ENCODE data around the gene EML6.

The EML6 gene

DNA sequence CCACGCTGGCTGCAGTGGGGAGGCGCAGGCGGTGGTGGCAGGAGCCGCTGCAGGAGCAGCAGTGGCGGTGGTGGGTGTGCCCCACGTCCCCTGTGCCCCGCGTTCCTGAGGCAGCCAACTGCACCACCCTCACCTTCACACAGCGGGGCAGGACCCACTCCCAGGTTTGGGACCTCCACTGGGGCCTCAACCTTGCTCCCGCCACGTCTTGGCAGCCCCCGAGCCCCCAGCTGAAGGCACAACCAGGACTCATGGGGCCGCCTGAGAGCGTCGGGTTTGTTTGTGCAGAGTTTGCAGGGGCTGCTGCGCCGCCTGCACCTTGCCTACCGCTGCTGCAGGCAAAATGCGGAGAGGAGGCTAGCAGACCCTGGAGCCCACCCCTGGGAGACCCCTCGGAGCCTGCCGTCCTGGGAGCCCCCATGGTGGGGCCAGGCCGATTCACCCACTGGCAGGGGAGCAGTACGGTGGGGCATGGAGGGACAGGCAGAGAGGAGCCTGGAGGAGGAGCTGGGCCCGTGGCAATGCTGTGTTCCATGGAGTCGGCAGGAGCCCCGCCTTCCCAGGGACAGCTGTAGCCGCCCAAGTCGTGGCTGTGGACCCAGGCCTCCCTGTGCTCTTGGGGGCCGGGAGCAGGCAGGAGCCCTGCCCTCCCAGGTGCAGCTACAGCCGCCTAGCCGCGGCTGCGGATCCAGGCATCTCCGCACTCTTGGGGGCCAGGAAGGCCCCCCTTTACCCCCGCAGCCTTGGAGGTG is 14.7 kb upstream of the EML6 start:
- no peak for DNase-seq (ENCODE audit: low spot score)

DNA sequence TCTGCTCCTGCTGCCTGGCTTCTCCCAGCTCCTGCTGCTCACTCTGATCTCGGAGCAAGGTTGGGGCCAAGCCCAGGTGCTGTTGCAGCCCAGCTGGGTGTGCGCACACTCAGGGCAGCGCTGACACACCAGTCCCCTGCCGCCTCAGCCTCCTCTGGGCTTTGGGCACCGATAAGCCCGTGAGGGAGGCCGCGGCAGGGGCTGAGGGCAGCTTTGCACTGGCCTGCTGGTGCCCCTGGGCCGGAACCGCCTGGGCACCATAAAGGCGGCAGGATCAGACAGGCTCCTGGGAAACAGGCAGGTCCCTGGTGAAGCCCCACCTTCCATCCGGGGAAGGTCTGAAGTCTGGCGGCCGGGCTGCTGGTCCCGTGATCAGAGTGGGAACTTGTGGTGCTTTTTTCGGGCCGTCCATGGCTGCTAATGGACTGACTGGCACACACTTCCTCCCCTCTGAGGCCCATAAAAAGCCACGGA is 14.1 kb upstream of the EML6 start:
- DNase-seq (ENCODE audit: low spot score), result no peak

DNA sequence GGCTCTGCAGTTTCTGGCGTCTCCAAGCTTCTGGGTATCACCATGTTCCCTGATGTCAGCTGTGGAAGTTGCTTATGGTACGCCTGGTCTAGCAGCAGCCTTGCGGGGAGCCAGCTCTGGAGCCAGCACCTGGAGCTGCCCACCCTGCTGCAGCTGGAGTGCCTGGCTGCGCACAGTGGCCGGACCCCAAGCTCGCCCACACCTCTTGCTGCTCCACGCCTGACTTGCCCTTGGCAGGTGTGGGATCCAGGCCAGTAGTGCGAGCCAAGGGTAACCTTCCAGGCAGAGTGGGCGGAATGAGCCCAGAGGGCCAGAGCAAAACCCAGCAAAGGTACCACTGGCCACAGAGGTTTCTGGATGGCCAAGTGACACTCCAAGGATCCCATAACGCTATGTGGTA is 13.2 kb upstream of the EML6 start:
- no peak for DNase-seq (ENCODE audit: low spot score)

DNA sequence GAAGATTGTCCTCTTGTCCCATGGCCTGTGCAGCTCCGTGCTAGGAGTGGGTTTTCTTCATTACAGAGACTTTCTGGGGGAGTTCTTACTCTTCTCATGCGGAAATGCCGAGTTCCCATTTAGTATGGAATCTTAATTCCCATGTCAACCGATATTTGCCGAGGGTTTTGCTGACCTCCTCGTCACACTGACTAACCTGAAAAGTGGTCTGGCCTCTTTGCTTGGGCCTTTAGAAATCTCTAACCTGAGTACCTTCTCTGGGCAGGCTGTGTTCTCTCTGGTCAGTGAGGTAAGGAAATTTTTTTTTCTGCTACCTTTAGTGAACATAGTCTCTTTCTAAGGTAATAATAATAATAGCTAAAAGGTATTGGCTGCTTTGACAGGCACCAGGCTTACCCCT is 10.9 kb upstream of the EML6 start:
- no peak for DNase-seq (ENCODE audit: low spot score)

DNA sequence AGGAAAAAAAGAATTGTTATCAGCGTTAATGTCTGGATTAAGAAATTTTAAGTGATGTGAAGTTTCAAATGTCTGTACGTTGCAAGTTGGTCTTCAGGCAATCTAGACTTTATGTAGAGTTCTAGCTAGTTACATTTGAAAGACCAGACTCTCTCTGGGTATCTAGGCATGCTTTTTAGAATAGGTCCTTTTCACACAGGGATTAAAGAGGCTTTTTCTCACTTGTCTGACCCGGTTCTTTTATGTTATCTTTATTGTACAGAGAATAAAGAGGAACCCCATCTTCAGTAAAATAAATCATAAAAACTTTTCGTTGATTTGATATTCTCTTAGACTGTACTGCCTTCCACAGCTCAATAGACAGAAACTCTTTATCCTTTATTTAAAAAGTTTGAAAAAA is 8.5 kb upstream of the EML6 start:
- no peak for DNase-seq (ENCODE audit: low spot score)

DNA sequence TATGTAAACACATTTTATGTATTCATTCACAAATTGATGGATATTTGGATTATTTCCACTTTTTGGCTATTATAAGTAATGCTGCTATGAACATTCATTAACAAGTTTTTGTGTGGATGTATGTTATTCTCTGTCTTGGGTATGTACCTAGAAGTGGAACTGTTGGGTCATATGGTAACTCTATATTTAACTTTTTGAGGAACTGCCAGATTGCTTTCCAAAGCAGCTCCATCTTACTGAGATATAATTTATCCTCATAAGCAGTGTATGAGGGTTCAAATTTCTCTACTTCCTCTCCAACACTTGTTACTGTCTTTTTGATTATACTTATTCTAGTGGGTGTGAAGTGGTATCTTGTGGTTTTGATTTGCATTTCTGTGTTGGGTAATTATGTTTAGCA is 7.1 kb upstream of the EML6 start:
- DNase-seq (ENCODE audit: low spot score), result no peak

DNA sequence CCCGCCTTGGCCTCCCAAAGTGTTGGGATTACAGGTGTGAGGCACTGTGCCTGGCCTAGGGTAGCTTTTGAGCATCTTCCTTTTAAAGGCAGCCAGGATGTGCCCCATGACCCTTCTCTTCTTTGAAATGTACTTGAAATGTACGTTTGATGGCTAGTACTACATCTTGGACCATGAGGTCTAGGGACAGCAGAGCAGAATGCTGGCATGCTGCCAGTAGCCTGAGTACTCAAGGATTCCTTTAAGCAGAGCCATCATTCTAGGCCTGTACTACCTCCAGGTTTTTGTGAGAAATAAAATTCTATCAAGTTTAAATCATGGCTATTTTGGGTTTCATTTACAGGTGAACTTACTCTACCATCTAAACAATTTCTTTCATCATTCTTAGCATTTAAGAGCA is 2.9 kb upstream of the EML6 start:
- no peak for DNase-seq (ENCODE audit: low spot score)

DNA sequence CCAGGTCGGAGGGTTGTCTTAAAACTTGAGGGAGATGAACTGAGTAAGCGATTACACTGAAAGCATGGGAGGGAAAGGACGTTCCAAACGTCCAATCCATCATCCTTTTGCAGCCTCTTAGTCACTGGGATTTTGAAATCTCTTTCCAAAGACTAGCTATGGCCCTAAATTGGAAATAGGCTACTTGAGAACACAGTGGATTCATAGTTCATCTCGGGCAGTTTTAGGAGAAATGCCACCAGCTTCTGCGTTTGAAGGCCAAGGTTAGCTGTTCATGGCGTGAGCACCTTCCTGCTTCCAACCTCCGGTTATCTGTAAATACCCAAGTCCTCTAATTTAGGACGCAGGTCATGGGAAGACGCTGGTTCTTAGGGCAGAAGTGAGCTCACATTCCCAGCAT is 821 bp upstream of the EML6 start:
- no peak for DNase-seq (ENCODE audit: low spot score)

DNA sequence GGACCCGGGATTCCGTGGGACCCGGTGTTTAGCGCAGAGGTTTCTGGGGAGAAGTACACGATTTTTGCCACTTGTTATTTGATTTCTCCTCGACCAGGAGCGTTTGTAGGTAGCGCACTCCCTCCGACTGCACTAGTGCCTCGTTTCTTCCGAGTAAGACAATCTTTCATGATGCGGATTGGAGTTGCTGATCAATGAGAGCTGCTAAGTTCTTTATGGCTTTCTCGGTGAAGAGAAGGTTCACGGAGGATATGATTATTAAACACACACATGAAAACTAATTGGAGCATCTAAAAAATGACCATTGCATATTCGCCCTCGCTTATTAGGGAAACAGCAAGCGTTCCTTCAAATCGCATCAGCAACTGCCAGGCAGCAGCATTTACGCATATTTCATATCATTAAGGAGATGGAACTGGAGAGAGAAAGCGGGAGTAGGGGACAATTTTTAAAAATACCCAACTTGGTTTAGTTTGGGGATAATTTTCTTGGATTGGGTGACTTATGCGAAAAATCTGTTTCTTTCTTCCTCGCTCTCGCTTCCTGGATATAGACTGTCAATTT is 616 bp downstream of the EML6 start:
- DNase-seq (ENCODE audit: low spot score), result peak; percentile 29

DNA sequence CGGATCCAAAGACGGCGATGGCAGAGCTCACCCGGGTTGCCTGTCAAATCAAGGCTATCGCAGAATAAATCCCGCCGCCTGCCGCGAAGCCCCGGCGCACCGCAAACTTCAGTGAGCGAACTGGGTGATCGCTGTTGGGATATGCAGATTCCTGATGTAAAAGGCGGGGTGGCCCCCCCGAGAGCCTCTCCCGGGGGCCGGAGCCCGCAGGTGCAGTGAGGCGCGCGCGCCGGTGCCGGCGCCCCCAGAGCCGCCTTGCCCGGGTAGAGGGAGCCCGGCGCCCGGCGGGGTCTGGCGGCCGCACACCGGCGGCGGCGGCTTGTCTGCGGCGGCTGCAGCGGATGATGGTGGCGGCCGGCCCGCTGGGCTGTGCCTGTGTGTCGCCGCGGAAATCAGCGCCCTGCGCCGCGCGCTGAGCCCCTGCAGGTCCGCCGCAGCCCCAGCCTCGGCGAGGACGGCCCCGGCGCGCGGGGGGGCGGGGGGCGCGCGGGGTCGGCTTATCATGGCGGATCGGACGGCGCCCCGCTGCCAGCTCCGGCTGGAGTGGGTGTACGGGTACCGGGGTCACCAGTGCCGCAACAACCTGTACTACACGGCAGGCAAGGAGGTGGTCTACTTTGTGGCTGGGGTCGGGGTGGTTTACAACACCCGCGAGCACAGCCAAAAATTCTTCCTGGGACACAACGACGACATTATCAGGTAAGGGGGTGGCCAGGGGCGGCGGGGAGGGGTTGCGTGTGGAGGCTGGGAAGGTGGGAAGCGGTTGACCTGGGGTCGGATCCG is 1.3 kb downstream of the EML6 start:
- DNase-seq (ENCODE audit: low spot score), result peak; percentile 33

DNA sequence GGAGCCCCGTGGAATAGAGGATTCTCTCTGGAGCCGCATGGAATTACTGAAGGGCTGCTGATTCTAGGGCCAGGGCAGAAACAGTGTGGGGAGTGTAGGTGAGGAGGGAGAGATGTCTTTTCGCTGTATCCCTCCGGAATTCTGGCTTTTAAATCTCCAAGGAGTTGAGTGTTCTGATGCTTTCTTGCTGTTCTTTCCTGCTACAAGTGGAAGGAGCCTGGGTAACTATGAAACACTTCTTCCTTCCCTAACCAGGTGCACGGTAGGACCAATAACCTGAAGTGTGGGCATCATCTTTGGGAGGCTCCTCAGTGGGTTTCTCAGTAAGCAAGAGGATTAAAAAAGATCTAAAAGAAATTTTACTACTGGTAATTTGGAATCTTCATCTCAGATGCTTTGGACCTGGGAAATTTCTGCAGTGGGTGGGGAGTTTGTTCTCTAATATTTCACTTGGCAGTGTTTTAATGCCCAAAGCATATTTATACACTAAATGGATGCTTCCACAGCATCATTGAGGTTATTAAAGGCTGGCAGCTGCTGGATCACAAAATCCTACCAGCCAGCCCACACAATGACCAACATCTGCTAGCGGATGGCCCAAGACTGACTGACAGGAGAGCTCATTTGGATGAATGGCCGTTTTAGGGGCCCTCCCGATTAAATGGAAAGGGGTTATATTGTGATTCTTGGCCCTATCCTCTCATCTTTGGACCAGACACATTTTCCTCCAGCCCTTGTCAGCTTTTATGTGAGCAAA is 2.1 kb downstream of the EML6 start:
- no peak for DNase-seq (ENCODE audit: low spot score)

DNA sequence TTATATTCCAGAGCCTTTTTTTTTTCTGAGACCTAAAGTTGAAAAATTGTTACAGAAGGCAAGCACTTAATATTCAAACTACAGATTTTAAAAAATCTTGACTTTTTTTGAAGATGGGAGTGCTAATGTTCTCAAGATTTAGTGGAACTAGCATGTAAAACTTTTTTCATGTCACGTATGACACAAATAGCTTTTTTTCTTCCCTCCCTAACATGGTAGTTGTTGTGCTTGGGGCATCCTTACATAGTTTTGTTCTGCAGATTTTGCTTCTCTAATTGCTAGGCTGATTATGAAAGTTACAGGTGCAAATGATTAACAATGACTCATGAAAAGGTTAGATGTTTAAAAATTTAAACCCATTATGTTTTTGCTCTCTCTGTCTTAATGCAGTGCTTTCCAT is 3.0 kb downstream of the EML6 start:
- DNase-seq (ENCODE audit: low spot score), result no peak

DNA sequence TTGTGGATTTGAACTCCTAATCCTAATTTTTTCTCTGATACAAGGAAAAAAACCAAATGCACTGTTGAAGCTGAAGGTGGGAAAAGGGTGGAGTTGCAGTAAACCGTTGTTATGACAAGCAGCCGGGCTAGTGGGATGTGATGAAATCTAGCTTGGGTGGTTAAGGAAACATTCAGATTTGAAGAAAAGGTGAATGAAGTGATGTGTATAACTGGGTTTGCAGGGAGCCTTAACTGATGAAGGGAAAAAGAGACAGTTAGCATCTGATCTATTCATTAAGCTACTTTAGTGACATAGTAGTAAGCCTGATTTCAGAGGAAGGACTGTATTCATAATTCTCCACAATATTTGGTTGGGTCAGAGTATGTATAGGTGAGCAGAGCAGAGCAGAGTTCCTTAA is 3.5 kb downstream of the EML6 start:
- DNase-seq (ENCODE audit: low spot score), result no peak

DNA sequence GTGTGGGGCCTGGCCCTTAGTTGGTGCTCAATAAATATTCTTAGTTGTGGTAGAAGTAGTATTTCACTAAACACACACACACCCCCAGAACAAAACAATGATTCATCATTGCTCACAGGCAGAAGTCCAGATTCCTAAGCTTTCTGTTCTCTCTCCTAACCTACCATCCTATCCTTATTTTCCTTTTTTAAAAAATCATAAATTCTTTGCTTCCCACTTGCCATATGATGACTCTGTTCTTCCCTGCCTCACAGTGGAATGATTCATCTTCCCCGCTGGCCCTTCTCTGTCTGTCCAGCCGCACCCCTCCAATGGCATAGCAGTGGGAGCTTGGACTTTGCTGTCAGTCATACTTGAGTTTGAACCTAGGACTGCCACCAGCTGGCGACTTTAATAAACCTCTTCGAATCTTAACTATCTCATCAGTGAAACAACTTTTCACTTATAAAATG is 5.2 kb downstream of the EML6 start:
- DNase-seq (ENCODE audit: low spot score), result peak; percentile 56

DNA sequence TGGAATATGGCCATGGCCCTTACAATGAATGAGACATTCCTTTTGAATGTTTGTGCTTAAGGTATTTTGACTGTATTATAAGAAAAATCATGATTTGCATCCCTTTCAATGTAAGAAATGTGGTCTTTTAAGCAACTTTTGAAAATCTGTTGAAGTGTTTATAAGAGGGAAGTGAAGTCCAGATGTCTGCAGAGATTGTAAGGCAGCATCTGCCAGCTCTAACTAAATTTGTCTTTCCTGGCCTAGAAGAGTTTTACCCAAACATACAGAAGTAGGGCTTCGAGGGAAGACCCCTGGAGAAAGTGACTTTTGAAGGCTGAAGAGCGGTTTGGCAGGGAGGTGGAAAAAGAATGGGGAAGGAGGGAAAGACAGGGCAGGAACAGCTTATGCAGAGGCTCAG is 12.2 kb downstream of the EML6 start:
- DNase-seq (ENCODE audit: low spot score), result no peak

DNA sequence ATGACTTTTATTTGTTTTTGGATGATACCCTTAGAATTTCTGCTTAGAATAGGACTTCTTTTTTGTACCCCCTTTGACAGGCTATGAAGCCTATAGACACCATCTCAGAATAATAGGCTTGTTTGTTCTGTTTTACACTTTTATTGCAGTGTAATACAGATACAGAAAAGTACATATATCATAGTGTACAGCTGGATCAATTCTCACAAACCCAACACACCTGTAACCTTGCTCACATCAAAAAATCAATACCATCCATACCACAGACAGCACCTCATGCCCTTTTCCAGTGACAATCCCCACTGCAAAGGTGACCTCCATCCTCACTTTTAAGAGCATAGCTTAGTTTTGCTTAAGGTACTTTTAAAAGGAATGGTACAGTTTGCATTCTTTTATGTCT is 14.8 kb downstream of the EML6 start:
- no peak for DNase-seq (ENCODE audit: low spot score)

DNA sequence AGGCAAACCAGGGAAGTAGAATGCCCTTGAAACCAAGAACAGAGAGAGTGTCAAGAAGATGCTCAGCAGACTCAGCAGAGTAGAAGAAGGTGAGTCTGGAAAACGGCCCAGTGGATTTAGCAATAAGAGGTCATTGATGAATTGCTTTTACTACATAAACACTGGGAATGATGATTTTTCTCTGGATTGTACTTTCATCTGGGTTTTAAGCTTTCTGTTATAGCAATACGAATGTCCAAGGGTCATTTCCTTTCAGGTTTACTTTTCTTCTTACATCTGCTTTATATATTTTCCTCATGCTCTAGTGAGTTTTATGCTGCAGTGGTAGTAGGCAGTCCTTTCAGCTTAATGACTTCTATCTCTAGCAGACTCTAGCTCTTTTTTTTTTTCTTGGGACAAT is 16.9 kb downstream of the EML6 start:
- DNase-seq (ENCODE audit: low spot score), result no peak

DNA sequence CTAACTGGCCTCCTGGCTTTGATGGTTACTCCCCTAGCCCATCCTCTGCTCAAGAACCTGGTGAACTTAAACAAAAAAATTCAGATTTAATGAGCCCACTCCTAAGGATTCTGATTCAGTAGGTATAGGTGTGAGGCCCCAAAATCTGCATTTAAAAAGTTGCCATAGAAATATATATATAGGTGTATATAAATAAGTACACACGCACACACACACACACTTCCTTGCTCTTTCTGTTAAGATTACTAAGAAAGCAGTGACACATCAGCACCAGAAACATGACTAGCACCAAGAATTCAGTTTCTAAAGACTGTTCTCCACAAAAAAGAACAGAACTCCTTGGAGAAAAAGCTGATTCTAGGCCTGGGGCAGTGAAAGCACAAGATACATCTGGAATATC is 17.8 kb downstream of the EML6 start:
- DNase-seq (ENCODE audit: low spot score), result no peak

DNA sequence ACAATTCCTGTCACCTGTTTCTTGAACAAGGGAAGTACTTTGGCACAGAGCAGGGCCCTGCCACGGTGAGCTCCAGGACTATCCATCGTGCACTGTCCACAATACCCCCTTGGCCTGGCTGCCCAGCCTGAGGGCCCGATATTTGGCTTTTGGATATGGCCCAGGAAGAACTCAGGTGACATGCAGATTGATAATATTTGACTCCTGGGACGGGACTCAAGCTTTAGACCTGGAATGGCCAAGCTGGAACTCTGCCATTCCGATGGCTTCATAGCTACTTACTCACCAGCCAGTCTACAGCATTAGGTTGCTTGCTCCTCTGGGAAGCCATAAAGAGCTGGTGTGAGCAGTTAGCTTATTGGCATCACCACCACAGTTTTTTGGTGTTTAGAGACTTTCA is 26.6 kb downstream of the EML6 start:
- DNase-seq (ENCODE audit: low spot score), result no peak

DNA sequence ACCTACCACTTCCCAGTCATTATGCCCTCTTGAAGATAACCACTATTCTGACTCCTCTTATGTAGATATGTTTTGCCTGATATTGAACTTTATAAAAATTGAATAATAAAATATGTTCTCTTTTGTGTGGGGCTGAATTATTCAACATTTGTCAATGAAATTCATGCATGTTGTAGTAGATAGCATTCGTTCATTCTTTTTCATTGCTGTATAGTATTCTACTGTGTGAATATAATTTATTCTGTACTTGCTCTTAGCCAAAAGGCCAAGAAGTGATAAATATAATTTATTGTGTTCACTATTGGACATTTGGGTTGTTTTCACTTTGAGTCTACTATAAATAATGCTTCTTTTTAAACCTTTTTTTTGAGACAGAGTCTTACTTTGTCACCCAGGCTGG is 29.0 kb downstream of the EML6 start:
- DNase-seq (ENCODE audit: low spot score), result no peak

DNA sequence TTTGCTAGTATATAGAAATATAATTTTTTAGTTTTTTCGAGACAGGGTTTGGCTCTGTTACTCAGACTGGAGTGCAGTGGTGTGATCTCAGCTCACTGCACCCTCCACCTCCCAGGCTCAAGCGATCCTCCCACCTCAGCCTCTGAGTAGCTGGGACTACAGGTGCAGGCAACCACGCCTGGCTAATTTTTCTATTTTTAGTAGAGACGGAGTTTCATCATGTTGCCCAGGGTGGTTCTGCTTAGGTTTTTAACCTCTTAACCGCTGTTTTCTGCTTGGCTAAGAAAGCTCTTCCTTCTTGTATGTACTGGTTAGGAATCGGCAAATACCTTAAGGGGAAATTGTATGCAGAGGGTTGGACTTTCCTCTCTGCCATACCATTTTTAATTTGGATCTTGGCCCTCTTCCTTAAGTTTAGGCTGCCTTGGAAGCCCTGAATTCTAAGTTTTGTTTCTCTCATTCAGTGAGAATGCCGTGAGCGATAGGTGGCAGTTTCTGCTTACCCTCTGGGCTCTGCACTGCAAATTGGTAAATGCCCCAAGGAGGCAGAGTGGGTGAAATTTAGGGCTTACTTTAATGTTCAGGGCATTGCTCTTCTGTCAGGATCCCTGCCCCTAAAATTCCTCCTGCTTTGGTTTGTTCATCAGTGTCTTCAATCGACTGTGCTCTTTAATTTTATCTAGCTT is 32.3 kb downstream of the EML6 start:
- no peak for DNase-seq (ENCODE audit: low spot score)

DNA sequence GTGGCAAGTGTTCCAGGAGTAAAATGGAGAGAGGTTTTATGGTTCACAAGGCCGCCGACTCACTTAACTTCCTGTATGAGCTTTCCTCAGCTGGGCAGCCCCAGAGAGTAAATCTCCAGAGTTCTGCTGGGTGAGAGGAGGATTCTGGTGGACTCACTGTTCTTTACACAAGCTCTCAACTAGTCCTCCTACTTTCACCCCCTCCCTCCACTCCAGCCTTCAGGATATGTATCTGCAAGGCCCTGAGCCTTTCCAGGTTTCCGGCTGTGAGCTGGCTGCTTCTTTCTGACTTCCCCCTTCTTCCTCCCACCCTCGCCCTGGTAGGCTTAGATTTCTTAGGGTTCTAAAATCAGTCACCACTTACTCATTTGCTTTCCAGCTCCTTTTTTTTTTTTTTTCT is 34.0 kb downstream of the EML6 start:
- DNase-seq (ENCODE audit: low spot score), result peak; percentile 29
